Fibroblast of pulmonary artery (primary cell): ENCODE measurements around the gene PLOD3.

Experiments
- DNase-seq: peaks from one replicate; pipeline ENCODE4 v3.0.0-alpha.2; 2010; ENCODE audit warnings: low read depth
- H3K4me3 ChIP-seq: replicated peaks from 2 replicates; pipeline ENCODE4 v1.5.1; 2011; ENCODE audit warnings: low read depth, mild to moderate bottlenecking, control low read depth, low read length, moderate library complexity
- TF ChIP-seq, protein P1 (sequence below): IDR thresholded peaks from 2 replicates; pipeline ENCODE4 v1.5.1; 2011; ENCODE audit warnings: mild to moderate bottlenecking, control low read depth, low read length, inconsistent platforms; ENCODE audit errors: missing control alignments

The PLOD3 gene

DNA sequence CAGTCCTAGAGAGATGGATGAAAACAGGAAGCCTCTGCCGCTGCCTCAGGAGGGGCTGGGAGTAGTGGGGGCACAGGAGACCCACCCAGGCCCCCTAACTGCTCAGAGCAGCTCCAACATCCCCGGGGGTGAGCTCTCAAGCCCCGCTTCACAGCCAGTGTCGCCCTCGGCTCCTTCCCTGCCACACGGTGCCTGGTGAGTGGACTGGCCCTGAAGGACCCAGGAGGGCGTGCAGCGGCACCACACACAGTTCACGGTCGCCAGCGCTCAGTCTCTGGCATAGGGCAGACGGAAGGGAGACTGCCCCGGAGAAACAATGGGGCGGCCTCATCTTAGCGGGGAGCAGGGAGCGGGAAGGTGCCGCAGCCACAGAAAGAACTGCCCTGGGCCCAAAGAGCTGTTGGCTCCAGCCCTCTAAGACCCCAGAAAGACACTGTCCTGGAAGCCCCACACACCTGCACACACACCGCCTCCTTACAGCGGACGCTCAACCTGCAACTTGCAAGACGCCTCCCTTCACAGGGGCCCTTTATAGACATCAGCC is 19.0 kb upstream of the PLOD3 start:
- DNase-seq, result no peak
- H3K4me3 ChIP-seq, result no peak overlapping the region
- TF ChIP-seq, protein P1, sequence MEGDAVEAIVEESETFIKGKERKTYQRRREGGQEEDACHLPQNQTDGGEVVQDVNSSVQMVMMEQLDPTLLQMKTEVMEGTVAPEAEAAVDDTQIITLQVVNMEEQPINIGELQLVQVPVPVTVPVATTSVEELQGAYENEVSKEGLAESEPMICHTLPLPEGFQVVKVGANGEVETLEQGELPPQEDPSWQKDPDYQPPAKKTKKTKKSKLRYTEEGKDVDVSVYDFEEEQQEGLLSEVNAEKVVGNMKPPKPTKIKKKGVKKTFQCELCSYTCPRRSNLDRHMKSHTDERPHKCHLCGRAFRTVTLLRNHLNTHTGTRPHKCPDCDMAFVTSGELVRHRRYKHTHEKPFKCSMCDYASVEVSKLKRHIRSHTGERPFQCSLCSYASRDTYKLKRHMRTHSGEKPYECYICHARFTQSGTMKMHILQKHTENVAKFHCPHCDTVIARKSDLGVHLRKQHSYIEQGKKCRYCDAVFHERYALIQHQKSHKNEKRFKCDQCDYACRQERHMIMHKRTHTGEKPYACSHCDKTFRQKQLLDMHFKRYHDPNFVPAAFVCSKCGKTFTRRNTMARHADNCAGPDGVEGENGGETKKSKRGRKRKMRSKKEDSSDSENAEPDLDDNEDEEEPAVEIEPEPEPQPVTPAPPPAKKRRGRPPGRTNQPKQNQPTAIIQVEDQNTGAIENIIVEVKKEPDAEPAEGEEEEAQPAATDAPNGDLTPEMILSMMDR, result no peak

DNA sequence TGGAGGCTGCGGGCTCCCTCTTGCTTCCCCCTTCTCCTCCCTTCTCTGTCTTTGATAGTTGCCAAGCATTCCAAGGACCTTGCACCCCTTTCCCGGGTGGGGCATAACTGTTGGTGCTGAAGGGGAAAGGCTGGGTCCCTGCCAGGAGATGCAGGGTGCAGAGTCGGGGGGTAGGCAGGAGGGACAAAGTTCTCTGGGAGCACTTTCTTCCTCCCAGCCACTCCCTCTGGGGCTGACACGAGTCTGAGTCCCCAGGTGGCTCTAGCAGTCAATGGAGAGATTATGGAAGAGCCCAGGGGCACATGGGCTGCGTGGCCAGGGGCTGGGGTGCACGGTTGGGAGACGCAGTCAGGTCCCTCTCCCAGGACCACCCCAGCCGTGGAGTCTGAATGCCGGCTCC is 18.1 kb upstream of the PLOD3 start:
- no peak overlapping the region for H3K4me3 ChIP-seq
- DNase-seq, result no peak
- TF ChIP-seq, protein P1, result no peak

DNA sequence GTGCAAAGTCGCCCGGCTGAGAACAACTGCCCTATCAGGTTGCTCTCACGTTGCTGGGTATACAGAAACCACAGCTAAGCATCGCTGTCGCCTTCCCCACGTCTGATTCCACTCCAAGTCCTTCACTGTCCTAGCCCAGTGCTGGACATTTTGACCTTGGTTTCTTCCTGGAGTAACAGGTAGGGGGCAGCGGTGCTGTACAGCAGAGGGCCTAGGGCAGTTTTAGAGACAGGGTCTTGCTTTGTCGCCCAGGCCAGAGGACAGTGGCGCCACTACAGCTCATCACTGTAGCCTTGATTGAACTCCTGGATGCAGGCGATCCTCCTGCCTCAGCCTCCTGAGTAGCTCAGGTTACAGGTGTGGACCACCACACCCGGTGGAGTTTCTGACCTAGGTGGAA is 17.7 kb upstream of the PLOD3 start:
- DNase-seq, result no peak

DNA sequence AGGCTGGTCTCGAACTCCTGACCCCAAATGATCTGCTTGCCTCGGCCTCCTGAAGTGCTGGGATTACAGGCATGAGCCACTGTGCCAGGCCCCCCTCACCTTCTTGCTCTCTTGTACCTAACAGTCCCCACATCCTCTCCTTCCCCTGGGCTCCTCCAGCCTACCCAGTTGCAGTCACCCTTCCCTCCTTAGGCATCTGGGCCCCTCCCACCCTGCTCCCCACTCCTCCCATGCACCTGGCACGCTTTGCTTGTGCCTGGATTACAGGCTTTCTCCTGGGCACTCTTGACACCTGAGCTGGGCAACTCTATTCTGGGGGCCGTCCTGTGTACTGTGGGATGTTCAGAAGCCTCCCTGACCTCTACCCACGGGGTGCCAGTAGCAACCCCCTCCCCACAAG is 17.3 kb upstream of the PLOD3 start:
- no peak overlapping the region for H3K4me3 ChIP-seq
- TF ChIP-seq, protein P1, result no peak
- DNase-seq, result no peak

More for the DNA sequence above, 17.7 kb upstream of the PLOD3 start:
- no peak overlapping the region for H3K4me3 ChIP-seq
- TF ChIP-seq, protein P1, result peak; percentile 38

DNA sequence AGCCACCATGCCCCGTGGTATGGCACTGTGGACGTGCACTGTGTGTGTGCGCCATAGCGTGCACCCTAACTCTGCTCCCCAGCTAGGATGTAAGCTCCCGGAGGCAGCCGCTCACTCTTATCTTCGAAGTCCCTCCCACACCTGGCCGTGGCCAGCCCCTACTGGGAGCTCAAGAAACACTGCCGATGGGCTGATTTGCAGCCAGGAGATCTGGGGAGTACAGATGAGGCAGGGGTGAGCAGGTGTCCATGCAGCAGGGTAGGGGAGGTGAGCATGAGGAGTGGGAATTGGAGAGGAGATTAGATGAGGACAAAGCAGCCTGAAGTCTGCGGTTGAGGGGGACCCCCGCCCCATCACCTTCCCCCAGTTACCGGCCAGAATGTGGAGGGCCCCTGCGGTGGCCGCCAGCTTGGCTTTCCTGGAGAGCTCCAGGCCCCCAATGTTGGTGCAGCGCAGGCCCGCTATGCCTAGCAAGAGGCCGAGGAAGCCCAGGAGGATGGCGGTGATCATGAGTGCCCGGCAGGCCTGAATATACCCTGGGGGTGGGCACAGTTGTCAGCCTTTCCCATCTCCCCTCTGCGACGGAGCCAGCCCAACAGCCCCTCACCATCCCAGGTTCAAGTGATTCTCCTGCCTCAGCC is 16.6 kb upstream of the PLOD3 start:
- TF ChIP-seq, protein P1, result no peak
- H3K4me3 ChIP-seq, result no peak overlapping the region
- DNase-seq, result no peak

DNA sequence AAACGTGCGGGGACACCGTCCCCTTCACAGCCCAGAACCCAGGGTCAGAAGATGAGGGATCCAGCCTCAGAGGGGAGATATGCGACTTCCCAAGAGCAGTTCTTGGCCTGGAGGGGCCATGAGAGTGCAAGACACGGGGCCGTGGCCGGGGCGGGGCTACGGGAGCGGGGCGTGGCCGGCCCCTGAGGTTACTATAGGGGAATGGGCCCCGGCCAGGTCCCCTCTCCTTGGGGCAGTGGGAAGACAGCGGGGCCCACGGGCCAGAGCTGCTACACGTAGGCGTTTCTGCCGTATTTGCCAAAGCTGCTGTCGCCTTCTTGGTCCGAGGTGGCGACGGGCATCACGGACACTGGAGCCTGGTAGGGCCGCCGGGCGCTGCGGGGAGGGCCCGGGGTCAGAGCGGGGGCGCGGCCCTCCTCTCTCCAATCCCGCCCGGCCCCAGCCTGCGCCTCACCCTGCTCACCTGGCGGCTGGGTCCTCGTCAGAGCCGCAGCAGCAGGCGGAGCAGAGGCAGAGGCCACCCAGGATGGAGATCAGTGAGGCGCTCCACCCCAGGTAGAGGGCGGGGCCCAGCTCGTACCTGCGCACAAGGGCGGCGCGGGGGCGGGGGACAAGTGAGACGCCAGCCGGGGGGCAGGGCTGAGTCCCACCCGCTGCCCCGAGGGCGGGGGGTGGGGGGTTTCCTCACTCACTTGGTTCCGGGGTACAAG is 14.9 kb upstream of the PLOD3 start:
- H3K4me3 ChIP-seq, result no peak overlapping the region
- DNase-seq, result no peak
- TF ChIP-seq, protein P1, result no peak
